Measurements from ENCODE around the gene TNFRSF19. TPM values are rescaled to one million over a fixed set of nuclear protein-coding genes. Genes with fewer than 3 reads are reported as not detected.

Gene TNFRSF19
- total and polyA plus RNA-seq, 2 of the 8 experiments (the other 6 are each of a cell fraction or from before 2014, with no cell fraction given): 0.50 to 0.95 TPM

DNA sequence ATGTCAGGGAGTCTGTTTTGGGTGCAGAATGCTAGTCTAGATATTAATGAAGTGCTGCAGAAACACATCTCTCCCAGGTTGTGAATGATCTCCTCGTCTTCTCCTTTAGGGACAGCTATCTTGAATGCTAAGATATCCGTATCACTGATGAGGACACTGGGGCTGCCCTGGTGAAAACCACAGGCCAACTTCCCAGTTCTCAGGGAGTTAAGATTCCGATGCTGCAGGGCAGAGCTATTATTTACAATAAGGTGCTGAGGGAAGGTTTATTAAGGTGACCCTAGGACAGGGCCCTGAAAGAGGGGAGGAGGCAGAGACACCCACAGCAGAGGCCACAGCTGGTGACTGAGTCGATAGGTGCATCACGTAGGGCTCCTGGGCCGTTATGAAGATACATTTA is 66.1 kb downstream of the TNFRSF19 start (continued):
- TF ChIP-seq, protein P1, sequence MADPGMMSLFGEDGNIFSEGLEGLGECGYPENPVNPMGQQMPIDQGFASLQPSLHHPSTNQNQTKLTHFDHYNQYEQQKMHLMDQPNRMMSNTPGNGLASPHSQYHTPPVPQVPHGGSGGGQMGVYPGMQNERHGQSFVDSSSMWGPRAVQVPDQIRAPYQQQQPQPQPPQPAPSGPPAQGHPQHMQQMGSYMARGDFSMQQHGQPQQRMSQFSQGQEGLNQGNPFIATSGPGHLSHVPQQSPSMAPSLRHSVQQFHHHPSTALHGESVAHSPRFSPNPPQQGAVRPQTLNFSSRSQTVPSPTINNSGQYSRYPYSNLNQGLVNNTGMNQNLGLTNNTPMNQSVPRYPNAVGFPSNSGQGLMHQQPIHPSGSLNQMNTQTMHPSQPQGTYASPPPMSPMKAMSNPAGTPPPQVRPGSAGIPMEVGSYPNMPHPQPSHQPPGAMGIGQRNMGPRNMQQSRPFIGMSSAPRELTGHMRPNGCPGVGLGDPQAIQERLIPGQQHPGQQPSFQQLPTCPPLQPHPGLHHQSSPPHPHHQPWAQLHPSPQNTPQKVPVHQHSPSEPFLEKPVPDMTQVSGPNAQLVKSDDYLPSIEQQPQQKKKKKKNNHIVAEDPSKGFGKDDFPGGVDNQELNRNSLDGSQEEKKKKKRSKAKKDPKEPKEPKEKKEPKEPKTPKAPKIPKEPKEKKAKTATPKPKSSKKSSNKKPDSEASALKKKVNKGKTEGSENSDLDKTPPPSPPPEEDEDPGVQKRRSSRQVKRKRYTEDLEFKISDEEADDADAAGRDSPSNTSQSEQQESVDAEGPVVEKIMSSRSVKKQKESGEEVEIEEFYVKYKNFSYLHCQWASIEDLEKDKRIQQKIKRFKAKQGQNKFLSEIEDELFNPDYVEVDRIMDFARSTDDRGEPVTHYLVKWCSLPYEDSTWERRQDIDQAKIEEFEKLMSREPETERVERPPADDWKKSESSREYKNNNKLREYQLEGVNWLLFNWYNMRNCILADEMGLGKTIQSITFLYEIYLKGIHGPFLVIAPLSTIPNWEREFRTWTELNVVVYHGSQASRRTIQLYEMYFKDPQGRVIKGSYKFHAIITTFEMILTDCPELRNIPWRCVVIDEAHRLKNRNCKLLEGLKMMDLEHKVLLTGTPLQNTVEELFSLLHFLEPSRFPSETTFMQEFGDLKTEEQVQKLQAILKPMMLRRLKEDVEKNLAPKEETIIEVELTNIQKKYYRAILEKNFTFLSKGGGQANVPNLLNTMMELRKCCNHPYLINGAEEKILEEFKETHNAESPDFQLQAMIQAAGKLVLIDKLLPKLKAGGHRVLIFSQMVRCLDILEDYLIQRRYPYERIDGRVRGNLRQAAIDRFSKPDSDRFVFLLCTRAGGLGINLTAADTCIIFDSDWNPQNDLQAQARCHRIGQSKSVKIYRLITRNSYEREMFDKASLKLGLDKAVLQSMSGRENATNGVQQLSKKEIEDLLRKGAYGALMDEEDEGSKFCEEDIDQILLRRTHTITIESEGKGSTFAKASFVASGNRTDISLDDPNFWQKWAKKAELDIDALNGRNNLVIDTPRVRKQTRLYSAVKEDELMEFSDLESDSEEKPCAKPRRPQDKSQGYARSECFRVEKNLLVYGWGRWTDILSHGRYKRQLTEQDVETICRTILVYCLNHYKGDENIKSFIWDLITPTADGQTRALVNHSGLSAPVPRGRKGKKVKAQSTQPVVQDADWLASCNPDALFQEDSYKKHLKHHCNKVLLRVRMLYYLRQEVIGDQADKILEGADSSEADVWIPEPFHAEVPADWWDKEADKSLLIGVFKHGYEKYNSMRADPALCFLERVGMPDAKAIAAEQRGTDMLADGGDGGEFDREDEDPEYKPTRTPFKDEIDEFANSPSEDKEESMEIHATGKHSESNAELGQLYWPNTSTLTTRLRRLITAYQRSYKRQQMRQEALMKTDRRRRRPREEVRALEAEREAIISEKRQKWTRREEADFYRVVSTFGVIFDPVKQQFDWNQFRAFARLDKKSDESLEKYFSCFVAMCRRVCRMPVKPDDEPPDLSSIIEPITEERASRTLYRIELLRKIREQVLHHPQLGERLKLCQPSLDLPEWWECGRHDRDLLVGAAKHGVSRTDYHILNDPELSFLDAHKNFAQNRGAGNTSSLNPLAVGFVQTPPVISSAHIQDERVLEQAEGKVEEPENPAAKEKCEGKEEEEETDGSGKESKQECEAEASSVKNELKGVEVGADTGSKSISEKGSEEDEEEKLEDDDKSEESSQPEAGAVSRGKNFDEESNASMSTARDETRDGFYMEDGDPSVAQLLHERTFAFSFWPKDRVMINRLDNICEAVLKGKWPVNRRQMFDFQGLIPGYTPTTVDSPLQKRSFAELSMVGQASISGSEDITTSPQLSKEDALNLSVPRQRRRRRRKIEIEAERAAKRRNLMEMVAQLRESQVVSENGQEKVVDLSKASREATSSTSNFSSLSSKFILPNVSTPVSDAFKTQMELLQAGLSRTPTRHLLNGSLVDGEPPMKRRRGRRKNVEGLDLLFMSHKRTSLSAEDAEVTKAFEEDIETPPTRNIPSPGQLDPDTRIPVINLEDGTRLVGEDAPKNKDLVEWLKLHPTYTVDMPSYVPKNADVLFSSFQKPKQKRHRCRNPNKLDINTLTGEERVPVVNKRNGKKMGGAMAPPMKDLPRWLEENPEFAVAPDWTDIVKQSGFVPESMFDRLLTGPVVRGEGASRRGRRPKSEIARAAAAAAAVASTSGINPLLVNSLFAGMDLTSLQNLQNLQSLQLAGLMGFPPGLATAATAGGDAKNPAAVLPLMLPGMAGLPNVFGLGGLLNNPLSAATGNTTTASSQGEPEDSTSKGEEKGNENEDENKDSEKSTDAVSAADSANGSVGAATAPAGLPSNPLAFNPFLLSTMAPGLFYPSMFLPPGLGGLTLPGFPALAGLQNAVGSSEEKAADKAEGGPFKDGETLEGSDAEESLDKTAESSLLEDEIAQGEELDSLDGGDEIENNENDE (IDR thresholded peaks at IDR 0.05; ENCODE audit: insufficient replicate concordance, low read length): no peak
